Spleen (tissue), 7 donors: ENCODE results near the gene TJP1.

Source experiments
- POLR2A ChIP-seq, 3 donors: fragments of 450-650 bp; IDR thresholded peaks; one replicate each; pipeline ENCODE4 v1.5.1; 2017; ENCODE audit warnings: antibody characterized with exemption in 3 of 3, mild to moderate bottlenecking in 1 of 3
- POLR2AphosphoS5 ChIP-seq, 3 donors: sonication (generic); formaldehyde crosslinking; IDR thresholded peaks; one replicate each; pipeline ENCODE4 v1.5.1; 2017; ENCODE audit warnings: antibody characterized with exemption in 3 of 3
- TF ChIP-seq, protein P1 (sequence below), 11 experiments: fragments of 200-600 bp in 7 of 11; fragments of 450-650 bp in 4 of 11; sonication (generic) in 4 of 11; IDR thresholded peaks in 8 of 11; conservative IDR thresholded peaks in 3 of 11; 1 replicate in 7 of 11; 2 replicates in 4 of 11; pipeline versions ENCODE4 v1.4.0 to v1.8.0; 2016 to 2021; ENCODE audit warnings: antibody characterized with exemption in 11 of 11, inconsistent platforms in 4 of 11, mild to moderate bottlenecking in 1 of 11
- donor health status: DM: no; HTN: no; CAD: no; lungs with moderate emphysema.
- donor health status: DM: no; HTN: no; CAD: no.
- donor health status: DM: no; HTN: no; CAD: no.

DNA sequence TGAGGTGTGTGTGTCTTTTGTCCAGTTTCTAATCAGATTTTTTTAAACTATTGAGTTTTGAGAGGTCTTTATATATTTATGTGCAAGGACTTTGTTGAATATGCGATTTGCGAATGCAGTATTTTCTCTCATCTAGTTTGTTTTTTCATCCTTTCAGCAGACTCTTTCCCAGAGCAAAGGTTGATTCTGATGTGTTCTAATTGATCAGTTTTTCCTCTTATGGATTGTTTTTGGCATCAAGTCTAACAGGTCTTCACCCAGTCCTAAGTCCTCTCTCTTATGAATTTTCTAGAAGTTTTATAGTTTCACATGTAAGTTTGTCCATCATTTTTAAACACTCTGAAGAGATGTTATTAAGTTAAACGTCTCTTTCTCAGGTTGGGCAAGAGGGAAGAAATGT lies 17.8 kb upstream of the TJP1 start:
- TF ChIP-seq, protein P1, sequence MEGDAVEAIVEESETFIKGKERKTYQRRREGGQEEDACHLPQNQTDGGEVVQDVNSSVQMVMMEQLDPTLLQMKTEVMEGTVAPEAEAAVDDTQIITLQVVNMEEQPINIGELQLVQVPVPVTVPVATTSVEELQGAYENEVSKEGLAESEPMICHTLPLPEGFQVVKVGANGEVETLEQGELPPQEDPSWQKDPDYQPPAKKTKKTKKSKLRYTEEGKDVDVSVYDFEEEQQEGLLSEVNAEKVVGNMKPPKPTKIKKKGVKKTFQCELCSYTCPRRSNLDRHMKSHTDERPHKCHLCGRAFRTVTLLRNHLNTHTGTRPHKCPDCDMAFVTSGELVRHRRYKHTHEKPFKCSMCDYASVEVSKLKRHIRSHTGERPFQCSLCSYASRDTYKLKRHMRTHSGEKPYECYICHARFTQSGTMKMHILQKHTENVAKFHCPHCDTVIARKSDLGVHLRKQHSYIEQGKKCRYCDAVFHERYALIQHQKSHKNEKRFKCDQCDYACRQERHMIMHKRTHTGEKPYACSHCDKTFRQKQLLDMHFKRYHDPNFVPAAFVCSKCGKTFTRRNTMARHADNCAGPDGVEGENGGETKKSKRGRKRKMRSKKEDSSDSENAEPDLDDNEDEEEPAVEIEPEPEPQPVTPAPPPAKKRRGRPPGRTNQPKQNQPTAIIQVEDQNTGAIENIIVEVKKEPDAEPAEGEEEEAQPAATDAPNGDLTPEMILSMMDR (IDR thresholded peaks at IDR 0.05 in 8 of 11, conservative IDR thresholded peaks at IDR 0.05 in 3 of 11): no peak
- TF ChIP-seq POLR2AphosphoS5 (IDR thresholded peaks at IDR 0.05) (no peak), POLR2A (IDR thresholded peaks at IDR 0.05) (no peak)
